ENCODE results near the gene SLITRK2. TPM values are rescaled to one million over a fixed set of nuclear protein-coding genes. Genes with fewer than 3 reads are reported as not detected.

SLITRK2 gene
- total and polyA plus RNA-seq, 9 donors, result 0.05 to 1.7 (median 0.24) TPM

DNA sequence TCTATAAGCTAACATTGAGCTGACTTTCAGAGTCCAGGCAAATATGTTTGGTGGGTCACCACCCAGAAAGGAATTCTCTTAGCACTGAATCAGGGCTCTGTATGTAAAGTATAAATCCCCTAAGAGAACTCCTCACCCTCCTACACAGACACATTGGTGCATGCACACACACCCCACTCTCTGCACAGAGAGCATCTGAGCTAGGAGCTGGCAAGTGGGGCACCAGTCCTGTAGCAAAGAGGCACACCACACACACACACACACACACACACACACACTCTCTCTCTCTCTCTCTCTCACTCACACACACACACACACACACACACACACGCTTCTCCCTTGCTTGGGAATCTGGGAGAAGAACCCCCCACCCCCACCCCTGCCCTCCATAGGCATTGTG lies 3.2 kb downstream of the SLITRK2 start:
- Histone ChIP-seq H3K9me3 (no peaks in the 10 kb centered on the region), H3K27me3 (no peaks in the 10 kb centered on the region), H3K4me3 (no peak overlapping the region), H3K36me3 (no peaks in the 10 kb centered on the region), H3K4me1 (ENCODE audit: insufficient read depth) (no peaks in the 10 kb centered on the region), H3K27ac (no peak overlapping the region)
- no peak for TF ChIP-seq EP300 (IDR thresholded peaks at IDR 0.05)
- TF ChIP-seq, protein P1, sequence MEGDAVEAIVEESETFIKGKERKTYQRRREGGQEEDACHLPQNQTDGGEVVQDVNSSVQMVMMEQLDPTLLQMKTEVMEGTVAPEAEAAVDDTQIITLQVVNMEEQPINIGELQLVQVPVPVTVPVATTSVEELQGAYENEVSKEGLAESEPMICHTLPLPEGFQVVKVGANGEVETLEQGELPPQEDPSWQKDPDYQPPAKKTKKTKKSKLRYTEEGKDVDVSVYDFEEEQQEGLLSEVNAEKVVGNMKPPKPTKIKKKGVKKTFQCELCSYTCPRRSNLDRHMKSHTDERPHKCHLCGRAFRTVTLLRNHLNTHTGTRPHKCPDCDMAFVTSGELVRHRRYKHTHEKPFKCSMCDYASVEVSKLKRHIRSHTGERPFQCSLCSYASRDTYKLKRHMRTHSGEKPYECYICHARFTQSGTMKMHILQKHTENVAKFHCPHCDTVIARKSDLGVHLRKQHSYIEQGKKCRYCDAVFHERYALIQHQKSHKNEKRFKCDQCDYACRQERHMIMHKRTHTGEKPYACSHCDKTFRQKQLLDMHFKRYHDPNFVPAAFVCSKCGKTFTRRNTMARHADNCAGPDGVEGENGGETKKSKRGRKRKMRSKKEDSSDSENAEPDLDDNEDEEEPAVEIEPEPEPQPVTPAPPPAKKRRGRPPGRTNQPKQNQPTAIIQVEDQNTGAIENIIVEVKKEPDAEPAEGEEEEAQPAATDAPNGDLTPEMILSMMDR (IDR thresholded peaks at IDR 0.05), result no peak
- no peak for TF ChIP-seq POLR2A (IDR thresholded peaks at IDR 0.05)
- DNase-seq, result no peak
- intact Hi-C loops (cut with DNase I), result no loop called here
- 43 to 58% (median 47%) methylated on average over 1 of the region's 1 CpG for WGBS, 3 donors

DNA sequence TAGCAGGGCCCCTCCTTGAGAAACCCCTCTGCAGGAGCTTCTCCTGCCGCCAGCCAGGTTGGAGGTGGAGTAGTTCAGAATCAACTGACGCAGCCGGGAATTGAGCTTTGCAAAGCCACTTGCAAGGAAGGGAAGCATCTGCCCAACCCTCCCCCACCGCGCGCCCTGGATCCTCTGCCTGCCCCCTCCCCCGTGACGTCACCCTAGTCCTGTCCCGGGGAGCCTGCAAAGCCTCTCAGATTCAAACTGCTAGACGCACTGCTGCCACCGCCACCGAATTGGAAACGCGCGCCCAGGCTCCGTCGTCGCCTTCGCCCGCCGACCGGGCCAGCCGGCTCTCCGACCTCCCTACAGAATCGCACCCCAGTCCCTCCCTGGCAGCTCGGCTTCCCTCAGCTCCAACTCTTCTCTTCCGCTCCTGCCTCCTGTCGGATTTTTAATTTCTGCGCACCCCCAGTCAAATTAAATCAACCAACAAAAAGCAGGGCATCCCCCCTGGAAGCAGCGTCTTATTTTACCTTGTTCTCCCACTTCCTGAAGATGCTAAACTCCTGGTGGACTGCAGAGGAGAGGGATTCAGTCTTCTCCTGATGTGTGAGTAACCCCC lies 3.8 kb downstream of the SLITRK2 start:
- 21 to 26% (median 24%) methylated on average over 28 to 30 of the region's 30 CpGs for WGBS, 3 donors
- intact Hi-C loops (cut with DNase I), result no loop called here

DNA sequence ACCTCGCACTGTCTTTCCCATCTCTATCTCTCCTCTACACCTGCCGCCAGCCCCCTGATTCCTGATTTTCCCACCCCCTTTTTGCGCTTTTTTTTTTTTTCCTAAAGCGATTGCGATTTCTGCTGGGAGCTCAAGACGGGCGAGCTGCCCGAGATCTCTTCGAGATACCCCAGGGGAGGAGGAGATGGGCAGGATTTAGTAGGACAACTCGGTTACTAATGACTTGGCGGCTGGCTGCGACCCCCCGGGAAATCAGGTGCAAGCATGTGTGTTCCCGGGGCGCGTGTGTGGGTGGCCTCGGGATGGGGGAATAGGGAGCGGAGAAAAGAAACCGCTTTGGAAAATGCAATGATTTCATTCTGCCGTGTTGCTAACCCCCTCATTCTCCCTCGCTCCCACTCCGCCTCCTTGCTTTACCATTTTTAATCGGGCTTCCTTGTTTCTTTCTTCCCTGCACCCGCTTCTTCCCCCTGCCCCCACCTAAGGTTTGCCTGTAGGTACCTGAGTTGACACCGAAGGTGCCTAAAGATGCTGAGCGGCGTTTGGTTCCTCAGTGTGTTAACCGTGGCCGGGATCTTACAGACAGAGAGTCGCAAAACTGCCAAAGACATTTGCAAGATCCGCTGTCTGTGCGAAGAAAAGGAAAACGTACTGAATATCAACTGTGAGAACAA lies 4.4 kb downstream of the SLITRK2 start:
- WGBS, 3 donors, result 50 to 56% (median 55%) methylated on average over 33 of the region's 33 CpGs
- Histone ChIP-seq H3K4me1 (ENCODE audit: insufficient read depth) (no peaks in the 10 kb centered on the region), H3K27me3 (no peaks in the 10 kb centered on the region), H3K36me3 (no peaks in the 10 kb centered on the region), H3K27ac (no peak overlapping the region), H3K4me3 (no peak overlapping the region), H3K9me3 (no peaks in the 10 kb centered on the region)
- no peak for TF ChIP-seq EP300 (IDR thresholded peaks at IDR 0.05)
- TF ChIP-seq POLR2A (IDR thresholded peaks at IDR 0.05), result no peak
- TF ChIP-seq, protein P1 (IDR thresholded peaks at IDR 0.05), result no peak
- DNase-seq, result no peak
- intact Hi-C loops (cut with DNase I), result no loop called here

More for the DNA sequence above, 3.8 kb downstream of the SLITRK2 start:
- H3K9me3 ChIP-seq, result no peaks in the 10 kb centered on the region
- no peaks in the 10 kb centered on the region for H3K36me3 ChIP-seq
- H3K4me1 ChIP-seq (ENCODE audit: insufficient read depth), result no peaks in the 10 kb centered on the region
- H3K27me3 ChIP-seq, result no peaks in the 10 kb centered on the region
- TF ChIP-seq, protein P1 (IDR thresholded peaks at IDR 0.05), result no peak
- TF ChIP-seq POLR2A (IDR thresholded peaks at IDR 0.05) (no peak), EP300 (IDR thresholded peaks at IDR 0.05) (no peak)
- H3K4me3 ChIP-seq, result no peak overlapping the region
- no peak for DNase-seq
- H3K27ac ChIP-seq, result no peak overlapping the region

DNA sequence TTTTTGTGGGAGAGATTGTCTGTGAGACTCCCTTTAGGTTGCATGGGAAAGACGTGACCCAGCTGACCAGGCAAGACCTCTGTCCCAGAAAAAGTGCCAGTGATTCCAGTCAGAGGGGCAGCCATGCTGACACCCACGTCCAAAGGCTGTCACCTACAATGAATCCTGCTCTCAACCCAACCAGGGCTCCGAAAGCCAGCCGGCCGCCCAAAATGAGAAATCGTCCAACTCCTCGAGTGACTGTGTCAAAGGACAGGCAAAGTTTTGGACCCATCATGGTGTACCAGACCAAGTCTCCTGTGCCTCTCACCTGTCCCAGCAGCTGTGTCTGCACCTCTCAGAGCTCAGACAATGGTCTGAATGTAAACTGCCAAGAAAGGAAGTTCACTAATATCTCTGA lies 5.5 kb downstream of the SLITRK2 start:
- no peaks in the 10 kb centered on the region for H3K4me1 ChIP-seq (ENCODE audit: insufficient read depth)
- no peak overlapping the region for H3K27ac ChIP-seq
- intact Hi-C loops (cut with DNase I), result no loop called here
- TF ChIP-seq, protein P1 (IDR thresholded peaks at IDR 0.05), result no peak
- TF ChIP-seq EP300 (IDR thresholded peaks at IDR 0.05), result no peak
- no peak for TF ChIP-seq POLR2A (IDR thresholded peaks at IDR 0.05)
- no peaks in the 10 kb centered on the region for H3K27me3 ChIP-seq
- H3K4me3 ChIP-seq, result no peak overlapping the region
- no peaks in the 10 kb centered on the region for H3K36me3 ChIP-seq
- no peaks in the 10 kb centered on the region for H3K9me3 ChIP-seq
- WGBS, 3 donors, result 74 to 82% (median 78%) methylated on average over 7 of the region's 7 CpGs
- DNase-seq, result no peak
